CD4-positive, alpha-beta T cell (primary cell): ENCODE data around the gene PPP2R2B. TPM values are rescaled to one million over a fixed set of nuclear protein-coding genes. Genes with fewer than 3 reads are reported as not detected.

Experiments used
- ATAC-seq: fragments of 200-7000 bp; cut with Tn5 transposase; one replicate; pipeline ENCODE4 v1.10.0; 2022; ENCODE audit warnings: mild to moderate bottlenecking; ENCODE audit not compliant: poor library complexity
- CTCF ChIA-PET: fragments of 350-600 bp; sonication (Branson Sonifier 250); formaldehyde crosslinking; loops from one replicate; lab custom pipeline; 2021; ENCODE audit warnings: antibody characterized with exemption, inconsistent platforms; lab: Charles Lee
- POLR2A ChIA-PET: fragments of 350-600 bp; sonication (Branson Sonifier 250); formaldehyde crosslinking; loops from one replicate; lab custom pipeline; 2021; ENCODE audit warnings: antibody characterized with exemption, inconsistent platforms; lab: Charles Lee
- DNase-seq, 14 experiments: peaks; one replicate each; pipeline ENCODE4 v3.0.0-alpha.2; 2013 to 2020; ENCODE audit warnings: mixed read lengths in 2 of 14
- H3K27ac ChIP-seq, 2 donors: one replicate each; pipeline versions ENCODE4 v1.5.1 to v1.7.0; 2013; ENCODE audit warnings: low read length in 2 of 2, low read depth in 1 of 2, mild to moderate bottlenecking in 1 of 2
- H3K27me3 ChIP-seq, 2 experiments: 1 replicate in 1 of 2; 2 replicates in 1 of 2; pipeline versions ENCODE4 v1.6.1 to v1.7.0; 2013; ENCODE audit warnings: low read length in 2 of 2, control low read depth in 1 of 2, mild to moderate bottlenecking in 1 of 2, moderate library complexity in 1 of 2; ENCODE audit not compliant: insufficient read depth in 2 of 2, control insufficient read depth in 1 of 2
- H3K36me3 ChIP-seq: one replicate; pipeline ENCODE4 v1.6.1; 2013; ENCODE audit warnings: low read length, control low read depth; ENCODE audit not compliant: insufficient read depth
- H3K4me1 ChIP-seq: one replicate; pipeline ENCODE4 v1.6.1; 2013; ENCODE audit warnings: low read length, control low read depth; ENCODE audit not compliant: insufficient read depth
- H3K4me3 ChIP-seq: one replicate; pipeline ENCODE4 v1.5.1; 2013; ENCODE audit warnings: mild to moderate bottlenecking, low read length, moderate library complexity
- H3K9me3 ChIP-seq, 2 experiments: 1 replicate in 1 of 2; 2 replicates in 1 of 2; pipeline versions ENCODE4 v1.6.1 to v1.7.0; 2013; ENCODE audit warnings: low read length in 2 of 2, mild to moderate bottlenecking in 2 of 2, control low read depth in 1 of 2, moderate library complexity in 1 of 2; ENCODE audit not compliant: control insufficient read depth in 1 of 2, insufficient read depth in 1 of 2
- H3K27ac Mint-ChIP-seq: one replicate; pipeline ENCODE4 v1.8.0; 2020; ENCODE audit warnings: mixed read lengths
- H3K27me3 Mint-ChIP-seq: one replicate; pipeline ENCODE4 v1.8.0; 2021; ENCODE audit warnings: mixed read lengths
- H3K36me3 Mint-ChIP-seq: one replicate; pipeline ENCODE4 v1.8.0; 2021; ENCODE audit warnings: low read depth, mixed read lengths
- H3K4me1 Mint-ChIP-seq: one replicate; pipeline ENCODE4 v1.8.0; 2021; ENCODE audit warnings: low read depth, mixed read lengths
- H3K4me3 Mint-ChIP-seq: one replicate; pipeline ENCODE4 v1.8.0; 2020; ENCODE audit warnings: mild to moderate bottlenecking, mixed read lengths
- H3K9me3 Mint-ChIP-seq: one replicate; pipeline ENCODE4 v1.8.0; 2020; ENCODE audit warnings: mixed read lengths
- intact Hi-C, 2 experiments: fragments of 100-400 bp; cut with DNase I in 1 of 2; cut with micrococcal nuclease in 1 of 2; formaldehyde crosslinking; loops; one replicate each; pipeline versions ENCODE4 v1.15.1 to v1.9.0; 2023 to 2025; cut with DNase I, micrococcal nuclease
- total RNA-seq, 174 experiments: library from RNA in 2 of 174; stranded (reverse) in 2 of 174; gene quantifications; one replicate each; pipeline ENCODE4 v1.2.3 and lab custom pipeline; 2021 to 2026
- TF ChIP-seq, protein P1 (sequence below): fragments of 200-600 bp; IDR thresholded peaks from one replicate; pipeline ENCODE4 v1.8.0; 2022; ENCODE audit warnings: antibody characterized with exemption, mild to moderate bottlenecking

The PPP2R2B gene
- total RNA-seq, 2 experiments from 2014 or later: 4.1 to 4.2 TPM

- no peaks in the 10 kb centered on the region for H3K27me3 ChIP-seq
- no peak overlapping the region for H3K4me3 ChIP-seq
- H3K27ac ChIP-seq: no peak overlapping the region
- no peak overlapping the region for H3K27ac Mint-ChIP-seq
- H3K9me3 ChIP-seq: no peaks in the 10 kb centered on the region
- no peaks in the 10 kb centered on the region for H3K9me3 Mint-ChIP-seq
- TF ChIP-seq, protein P1, sequence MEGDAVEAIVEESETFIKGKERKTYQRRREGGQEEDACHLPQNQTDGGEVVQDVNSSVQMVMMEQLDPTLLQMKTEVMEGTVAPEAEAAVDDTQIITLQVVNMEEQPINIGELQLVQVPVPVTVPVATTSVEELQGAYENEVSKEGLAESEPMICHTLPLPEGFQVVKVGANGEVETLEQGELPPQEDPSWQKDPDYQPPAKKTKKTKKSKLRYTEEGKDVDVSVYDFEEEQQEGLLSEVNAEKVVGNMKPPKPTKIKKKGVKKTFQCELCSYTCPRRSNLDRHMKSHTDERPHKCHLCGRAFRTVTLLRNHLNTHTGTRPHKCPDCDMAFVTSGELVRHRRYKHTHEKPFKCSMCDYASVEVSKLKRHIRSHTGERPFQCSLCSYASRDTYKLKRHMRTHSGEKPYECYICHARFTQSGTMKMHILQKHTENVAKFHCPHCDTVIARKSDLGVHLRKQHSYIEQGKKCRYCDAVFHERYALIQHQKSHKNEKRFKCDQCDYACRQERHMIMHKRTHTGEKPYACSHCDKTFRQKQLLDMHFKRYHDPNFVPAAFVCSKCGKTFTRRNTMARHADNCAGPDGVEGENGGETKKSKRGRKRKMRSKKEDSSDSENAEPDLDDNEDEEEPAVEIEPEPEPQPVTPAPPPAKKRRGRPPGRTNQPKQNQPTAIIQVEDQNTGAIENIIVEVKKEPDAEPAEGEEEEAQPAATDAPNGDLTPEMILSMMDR: no peak
- intact Hi-C loops: no loop called here
- H3K36me3 Mint-ChIP-seq: no peaks in the 10 kb centered on the region
- no peaks in the 10 kb centered on the region for H3K4me1 ChIP-seq
- H3K4me3 Mint-ChIP-seq: no peak overlapping the region
- no peaks in the 10 kb centered on the region for H3K36me3 ChIP-seq
- CTCF ChIA-PET: no interaction called here
- no peaks in the 10 kb centered on the region for H3K27me3 Mint-ChIP-seq
- ATAC-seq (no peak), DNase-seq (no peak)
- H3K4me1 Mint-ChIP-seq: no peaks in the 10 kb centered on the region
- POLR2A ChIA-PET: no interaction called here
Observed at GRCh38 chr5:146815411-146815810, 63.1 kb downstream of the PPP2R2B start.

GRCh38 chr5:146813346-146814157 lies 65.0 kb downstream of the PPP2R2B start:
- DNase-seq (no peak), ATAC-seq (no peak)
- TF ChIP-seq, protein P1: no peak
- no peaks in the 10 kb centered on the region for H3K36me3 ChIP-seq
- ChIA-PET CTCF (no interaction called here), POLR2A (no interaction called here)
- Mint-ChIP-seq H3K27ac (no peak overlapping the region), H3K4me1 (no peaks in the 10 kb centered on the region), H3K4me3 (no peak overlapping the region), H3K27me3 (no peaks in the 10 kb centered on the region), H3K36me3 (no peaks in the 10 kb centered on the region), H3K9me3 (no peaks in the 10 kb centered on the region)
- H3K4me1 ChIP-seq: no peaks in the 10 kb centered on the region
- no peaks in the 10 kb centered on the region for H3K9me3 ChIP-seq
- intact Hi-C loops: no loop called here
- no peak overlapping the region for H3K27ac ChIP-seq
- H3K4me3 ChIP-seq: no peak overlapping the region
- H3K27me3 ChIP-seq: no peaks in the 10 kb centered on the region

GRCh38 chr5:146805081-146805480 lies 73.5 kb downstream of the PPP2R2B start:
- CTCF ChIA-PET: no interaction called here

More at GRCh38 chr5:146805081-146805480, 73.5 kb downstream of the PPP2R2B start:
- no peaks in the 10 kb centered on the region for H3K4me1 ChIP-seq
- H3K36me3 Mint-ChIP-seq: no peaks in the 10 kb centered on the region
- ATAC-seq (no peak), DNase-seq (no peak)
- no peaks in the 10 kb centered on the region for H3K4me1 Mint-ChIP-seq
- no peaks in the 10 kb centered on the region for H3K9me3 ChIP-seq
- H3K4me3 ChIP-seq: no peak overlapping the region
- H3K27ac Mint-ChIP-seq: no peak overlapping the region
- no peaks in the 10 kb centered on the region for H3K27me3 Mint-ChIP-seq
- no peaks in the 10 kb centered on the region for H3K27me3 ChIP-seq
- H3K9me3 Mint-ChIP-seq: no peaks in the 10 kb centered on the region
- intact Hi-C loops: no loop called here
- H3K36me3 ChIP-seq: no peaks in the 10 kb centered on the region
- H3K27ac ChIP-seq: no peak overlapping the region
- POLR2A ChIA-PET: interaction anchor here (0.8 kb wide), 1 partner anchor 60 kb away, joined by 3 read pairs; no protein-coding TSS in a partner anchor
- TF ChIP-seq, protein P1: no peak
- no peak overlapping the region for H3K4me3 Mint-ChIP-seq
